GM12878 (cell line): Measurements from ENCODE around the gene EHBP1L1. TPM values are rescaled to one million over a fixed set of nuclear protein-coding genes. Genes with fewer than 3 reads are reported as not detected.

Source experiments
- BACH1 ChIP-seq: fragments of 450-650 bp; IDR thresholded peaks from 2 replicates; pipeline ENCODE4 v1.6.1; 2017; ENCODE audit warnings: mild to moderate bottlenecking, borderline replicate concordance
- BCL11A ChIP-seq: IDR thresholded peaks from 2 replicates; pipeline ENCODE4 v1.6.1; 2011; ENCODE audit warnings: low read depth, low read length
- CREM ChIP-seq: IDR thresholded peaks from 2 replicates; pipeline ENCODE4 v1.6.1; 2014; ENCODE audit warnings: antibody characterized with exemption, low read depth
- E4F1 ChIP-seq: fragments of 450-650 bp; IDR thresholded peaks from 2 replicates; pipeline ENCODE4 v1.6.1; 2018; ENCODE audit warnings: borderline replicate concordance, mild to moderate bottlenecking; ENCODE audit not compliant: partially characterized antibody
- EP300 ChIP-seq, 2 experiments: fragments of 150-350 bp in 1 of 2; IDR thresholded peaks; 2 replicates each; pipeline ENCODE4 v1.6.1; 2011 to 2012; ENCODE audit warnings: low read depth in 2 of 2, low read length in 2 of 2, borderline replicate concordance in 1 of 2, improper control_type of control experiment in 1 of 2, inconsistent platforms in 1 of 2; ENCODE audit not compliant: control insufficient read depth in 1 of 2
- MLLT1 ChIP-seq: fragments of 450-650 bp; IDR thresholded peaks from 2 replicates; pipeline ENCODE4 v1.6.1; 2016; ENCODE audit warnings: mild to moderate bottlenecking
- SKIL ChIP-seq: fragments of 450-650 bp; IDR thresholded peaks from 2 replicates; pipeline ENCODE4 v1.6.1; 2017; ENCODE audit warnings: mild to moderate bottlenecking, low read depth, inconsistent platforms; ENCODE audit not compliant: poor library complexity, severe bottlenecking
- TCF12 ChIP-seq: IDR thresholded peaks from 2 replicates; pipeline ENCODE4 v1.6.1; 2011; ENCODE audit warnings: low read depth, mild to moderate bottlenecking, low read length
- ZBTB40 ChIP-seq: fragments of 450-650 bp; IDR thresholded peaks from 2 replicates; pipeline ENCODE4 v1.6.1; 2016; ENCODE audit warnings: mild to moderate bottlenecking, moderate library complexity, borderline replicate concordance
- polyA plus RNA-seq, 11 experiments: library from polyadenylated mRNA; depleted of rRNA in 4 of 11; unstranded in 6 of 11; stranded (reverse) in 5 of 11; fragments of >200 nt; fragmentation: Nextera tagmentation in 4 of 11; fragmentation: Illumina TruSeq in 1 of 11; extraction: Ambion mirVana in 4 of 11; extraction: Trizol in 1 of 11; gene quantifications; 1 replicate in 1 of 11; 2 replicates in 10 of 11; pipeline versions ENCODE4 v1.2.1 to v1.2.3, GENCODE V29; 2011 to 2016; ENCODE audit warnings: inconsistent platforms in 2 of 11, missing spikeins in 2 of 11, low read depth in 1 of 11
- total RNA-seq, 4 experiments: library from RNA; depleted of rRNA in 3 of 4; stranded (reverse); fragments of >200 nt in 3 of 4; fragmentation: Illumina TruSeq in 1 of 4; extraction: Trizol in 1 of 4; gene quantifications; 2 replicates each; pipeline versions ENCODE4 v1.2.1 to v1.2.3, GENCODE V29; 2013 to 2021
- TF ChIP-seq, protein P1 (sequence below): IDR thresholded peaks from 2 replicates; pipeline ENCODE4 v1.6.1; 2011; ENCODE audit warnings: borderline replicate concordance, low read depth, mild to moderate bottlenecking, moderate library complexity, low read length; ENCODE audit not compliant: insufficient read depth, poor library complexity, severe bottlenecking
- TF ChIP-seq, protein P2 (sequence below): fragments of 150-350 bp; IDR thresholded peaks from 2 replicates; pipeline ENCODE4 v1.6.1; 2016; ENCODE audit warnings: low read depth, low read length

EHBP1L1 gene
- total and polyA plus RNA-seq, 10 of the 15 experiments (the other 5 are each of a cell fraction or from before 2014, with no cell fraction given) = 0.06 to 99.4 (median 32.7) TPM

- TF ChIP-seq SKIL (peak; percentile 40), E4F1 (no peak), EP300 (IDR thresholded peaks at IDR 0.05; ENCODE audit: borderline replicate concordance in 1 of 2, control insufficient read depth in 1 of 2, low read depth in 2 of 2, low read length in 2 of 2) (peak; percentile 38 to 46; a peak in 1 of 4 replicates), BACH1 (peak; percentile 86), CREM (0 out of 2 replicates have a peak, but pooled peaks have one; percentile 57), MLLT1 (no peak), BCL11A (peak; percentile 54; the same call in 1 of the 2 replicates), TCF12 (0 out of 2 replicates have a peak, but pooled peaks have one; percentile 67), ZBTB40 (no peak)
- TF ChIP-seq, protein P1, sequence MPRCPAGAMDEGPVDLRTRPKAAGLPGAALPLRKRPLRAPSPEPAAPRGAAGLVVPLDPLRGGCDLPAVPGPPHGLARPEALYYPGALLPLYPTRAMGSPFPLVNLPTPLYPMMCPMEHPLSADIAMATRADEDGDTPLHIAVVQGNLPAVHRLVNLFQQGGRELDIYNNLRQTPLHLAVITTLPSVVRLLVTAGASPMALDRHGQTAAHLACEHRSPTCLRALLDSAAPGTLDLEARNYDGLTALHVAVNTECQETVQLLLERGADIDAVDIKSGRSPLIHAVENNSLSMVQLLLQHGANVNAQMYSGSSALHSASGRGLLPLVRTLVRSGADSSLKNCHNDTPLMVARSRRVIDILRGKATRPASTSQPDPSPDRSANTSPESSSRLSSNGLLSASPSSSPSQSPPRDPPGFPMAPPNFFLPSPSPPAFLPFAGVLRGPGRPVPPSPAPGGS = peak; percentile 68
- TF ChIP-seq, protein P2, sequence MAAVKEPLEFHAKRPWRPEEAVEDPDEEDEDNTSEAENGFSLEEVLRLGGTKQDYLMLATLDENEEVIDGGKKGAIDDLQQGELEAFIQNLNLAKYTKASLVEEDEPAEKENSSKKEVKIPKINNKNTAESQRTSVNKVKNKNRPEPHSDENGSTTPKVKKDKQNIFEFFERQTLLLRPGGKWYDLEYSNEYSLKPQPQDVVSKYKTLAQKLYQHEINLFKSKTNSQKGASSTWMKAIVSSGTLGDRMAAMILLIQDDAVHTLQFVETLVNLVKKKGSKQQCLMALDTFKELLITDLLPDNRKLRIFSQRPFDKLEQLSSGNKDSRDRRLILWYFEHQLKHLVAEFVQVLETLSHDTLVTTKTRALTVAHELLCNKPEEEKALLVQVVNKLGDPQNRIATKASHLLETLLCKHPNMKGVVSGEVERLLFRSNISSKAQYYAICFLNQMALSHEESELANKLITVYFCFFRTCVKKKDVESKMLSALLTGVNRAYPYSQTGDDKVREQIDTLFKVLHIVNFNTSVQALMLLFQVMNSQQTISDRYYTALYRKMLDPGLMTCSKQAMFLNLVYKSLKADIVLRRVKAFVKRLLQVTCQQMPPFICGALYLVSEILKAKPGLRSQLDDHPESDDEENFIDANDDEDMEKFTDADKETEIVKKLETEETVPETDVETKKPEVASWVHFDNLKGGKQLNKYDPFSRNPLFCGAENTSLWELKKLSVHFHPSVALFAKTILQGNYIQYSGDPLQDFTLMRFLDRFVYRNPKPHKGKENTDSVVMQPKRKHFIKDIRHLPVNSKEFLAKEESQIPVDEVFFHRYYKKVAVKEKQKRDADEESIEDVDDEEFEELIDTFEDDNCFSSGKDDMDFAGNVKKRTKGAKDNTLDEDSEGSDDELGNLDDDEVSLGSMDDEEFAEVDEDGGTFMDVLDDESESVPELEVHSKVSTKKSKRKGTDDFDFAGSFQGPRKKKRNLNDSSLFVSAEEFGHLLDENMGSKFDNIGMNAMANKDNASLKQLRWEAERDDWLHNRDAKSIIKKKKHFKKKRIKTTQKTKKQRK = no peak
Measured at GRCh38 chr11:65574109-65574810, 1.6 kb upstream of the EHBP1L1 start (continued).
